GM23248 (cell line): ENCODE data around the gene SLC25A53. TPM values are rescaled to one million over a fixed set of nuclear protein-coding genes. Genes with fewer than 3 reads are reported as not detected.
"Not testable (repeated sequence)": the region's sequence is repeated elsewhere in the genome, so short reads cannot be mapped to it uniquely, and the experiment has no call there.

ENCODE experiments used
- DNase-seq: peaks from one replicate; pipeline ENCODE4 v3.0.0-alpha.2; 2015
- H2AFZ ChIP-seq: fragments of 200-600 bp; sonication (generic); 2 replicates; pipeline ENCODE4 v1.6.1; 2016; ENCODE audit warnings: antibody characterized with exemption
- H3F3A ChIP-seq: fragments of 200-600 bp; sonication (generic); 2 replicates; pipeline ENCODE4 v1.6.1; 2016; ENCODE audit warnings: mild to moderate bottlenecking, antibody characterized with exemption, mixed run types; ENCODE audit not compliant: insufficient read depth
- H3K27ac ChIP-seq: fragments of 200-600 bp; sonication (generic); 2 replicates; pipeline ENCODE4 v1.5.1; 2016; ENCODE audit warnings: mild to moderate bottlenecking
- H3K27me3 ChIP-seq: fragments of 200-600 bp; sonication (generic); replicated peaks from 2 replicates; pipeline ENCODE4 v1.6.1; 2016; ENCODE audit warnings: mild to moderate bottlenecking; ENCODE audit not compliant: insufficient read depth
- H3K36me3 ChIP-seq: fragments of 200-600 bp; sonication (generic); 2 replicates; pipeline ENCODE4 v1.6.1; 2016; ENCODE audit warnings: low read depth, mild to moderate bottlenecking
- H3K4me1 ChIP-seq: fragments of 200-600 bp; sonication (generic); 2 replicates; pipeline ENCODE4 v1.6.1; 2016; ENCODE audit warnings: mild to moderate bottlenecking; ENCODE audit not compliant: insufficient read depth
- H3K4me2 ChIP-seq: fragments of 200-600 bp; sonication (generic); one replicate; pipeline ENCODE4 v1.6.1; 2016; ENCODE audit warnings: mild to moderate bottlenecking; ENCODE audit not compliant: unreplicated experiment
- H3K4me3 ChIP-seq: fragments of 200-600 bp; sonication (generic); 2 replicates; pipeline ENCODE4 v1.5.1; 2016; ENCODE audit warnings: mild to moderate bottlenecking
- H3K79me2 ChIP-seq: fragments of 200-600 bp; sonication (generic); 2 replicates; pipeline ENCODE4 v1.6.1; 2016; ENCODE audit warnings: mild to moderate bottlenecking; ENCODE audit not compliant: insufficient read depth
- H3K9ac ChIP-seq: fragments of 200-600 bp; sonication (generic); 2 replicates; pipeline ENCODE4 v1.6.1; 2016; ENCODE audit warnings: mild to moderate bottlenecking
- H3K9me2 ChIP-seq: fragments of 200-600 bp; sonication (generic); 2 replicates; pipeline ENCODE4 v1.6.1; 2016; ENCODE audit warnings: mixed run types, mild to moderate bottlenecking, moderate library complexity; ENCODE audit not compliant: insufficient read depth
- H3K9me3 ChIP-seq: fragments of 200-600 bp; sonication (generic); one replicate; pipeline ENCODE4 v1.6.1; 2017; ENCODE audit warnings: low read depth
- H4K20me1 ChIP-seq: fragments of 200-600 bp; sonication (generic); 2 replicates; pipeline ENCODE4 v1.6.0; 2016; ENCODE audit not compliant: insufficient read depth
- EZH2 ChIP-seq: fragments of 200-600 bp; sonication (generic); IDR thresholded peaks from 2 replicates; pipeline ENCODE4 v1.6.1; 2018; ENCODE audit warnings: antibody characterized with exemption, mild to moderate bottlenecking; ENCODE audit not compliant: insufficient read depth, poor library complexity, severe bottlenecking
- EZH2phosphoT487 ChIP-seq: fragments of 200-600 bp; sonication (generic); IDR thresholded peaks from 2 replicates; pipeline ENCODE4 v1.6.1; 2018; ENCODE audit warnings: antibody characterized with exemption, moderate library complexity, mild to moderate bottlenecking, low read depth; ENCODE audit not compliant: insufficient read depth
- WGBS, 2 experiments: methylation state at CpG; one replicate each; pipeline ENCODE4 v1.1.6; 2015 to 2017; ENCODE audit warnings: low lambda C conversion rate in 2 of 2, low coverage in 1 of 2; ENCODE audit errors: missing lambda C conversion rate in 2 of 2; 5-methylcytosine and 5-hydroxymethylcytosine counted together
- in situ Hi-C: fragments of 300-500 bp; cut with MboI; formaldehyde crosslinking; loops from 2 replicates; pipeline ENCODE4 v1.15.0; 2020
- polyA plus RNA-seq: library from polyadenylated mRNA; unstranded; fragments of >200 nt; fragmentation: Nextera tagmentation; extraction: Ambion mirVana; gene quantifications from 2 replicates; pipeline ENCODE4 v1.2.1, GENCODE V29; 2016
- total RNA-seq: library from RNA; depleted of rRNA; stranded (reverse); fragments of >200 nt; shearing (Covaris generic); gene quantifications from 2 replicates; pipeline ENCODE4 v1.2.3, GENCODE V29; 2014

The SLC25A53 gene
- total and polyA plus RNA-seq, 2 experiments from 2014 or later, result 6.0 to 9.9 TPM

GRCh38 chrX:104085919-104086318, 70.9 kb downstream of the SLC25A53 start:
- TF ChIP-seq EZH2 (no peak), EZH2phosphoT487 (no peak)
- H3K4me3 ChIP-seq, result no peak overlapping the region
- DNase-seq, result no peak
- in situ Hi-C loops, result no loop called here
- no peak overlapping the region for H3K9ac ChIP-seq
- H3K4me1 ChIP-seq, result no peaks in the 10 kb centered on the region
- H3K9me3 ChIP-seq, result no peaks in the 10 kb centered on the region
- H3K27ac ChIP-seq, result no peak overlapping the region
- no peaks in the 10 kb centered on the region for H3K36me3 ChIP-seq
- 48 to 53% methylated on average over 4 to 7 of the region's 7 CpGs for WGBS, 2 experiments
- no peaks in the 10 kb centered on the region for H3F3A ChIP-seq
- no peaks in the 10 kb centered on the region for H4K20me1 ChIP-seq
- no peaks in the 10 kb centered on the region for H3K27me3 ChIP-seq
- H2AFZ ChIP-seq, result no peak overlapping the region
- H3K4me2 ChIP-seq, result no peak overlapping the region
- H3K79me2 ChIP-seq, result no peaks in the 10 kb centered on the region
- H3K9me2 ChIP-seq, result no peaks in the 10 kb centered on the region

GRCh38 chrX:104085477-104085876, 71.3 kb downstream of the SLC25A53 start:
- no peaks in the 10 kb centered on the region for H3K36me3 ChIP-seq
- 61% methylated on average over 6 of the region's 7 CpGs for WGBS, 2 experiments
- TF ChIP-seq EZH2phosphoT487 (no peak), EZH2 (no peak)
- H4K20me1 ChIP-seq, result no peaks in the 10 kb centered on the region
- H3K9me3 ChIP-seq, result no peaks in the 10 kb centered on the region
- no peak for DNase-seq
- no peaks in the 10 kb centered on the region for H3F3A ChIP-seq
- H3K79me2 ChIP-seq, result no peaks in the 10 kb centered on the region
- no peak overlapping the region for H3K4me2 ChIP-seq
- H3K27ac ChIP-seq, result no peak overlapping the region
- H3K4me3 ChIP-seq, result no peak overlapping the region
- H3K9ac ChIP-seq, result no peak overlapping the region
- no peaks in the 10 kb centered on the region for H3K27me3 ChIP-seq
- no peak overlapping the region for H2AFZ ChIP-seq
- H3K9me2 ChIP-seq, result no peaks in the 10 kb centered on the region
- H3K4me1 ChIP-seq, result no peaks in the 10 kb centered on the region
- in situ Hi-C loops, result no loop called here

GRCh38 chrX:104084534-104085277, 72.1 kb downstream of the SLC25A53 start:
- Histone ChIP-seq H3K4me2 (no peak overlapping the region), H3K79me2 (no peaks in the 10 kb centered on the region), H4K20me1 (no peaks in the 10 kb centered on the region), H3K9ac (no peak overlapping the region), H3K9me2 (no peaks in the 10 kb centered on the region), H3K4me3 (no peak overlapping the region), H3K27me3 (no peaks in the 10 kb centered on the region), H2AFZ (no peak overlapping the region), H3F3A (no peaks in the 10 kb centered on the region), H3K36me3 (no peaks in the 10 kb centered on the region), H3K9me3 (no peaks in the 10 kb centered on the region), H3K27ac (no peak overlapping the region), H3K4me1 (no peaks in the 10 kb centered on the region)
- in situ Hi-C loops, result no loop called here
- no peak for TF ChIP-seq EZH2phosphoT487
- no peak for TF ChIP-seq EZH2
- WGBS, 2 experiments, result 9 to 20% methylated on average over 1 to 2 of the region's 5 CpGs
- DNase-seq, result no peak

- in situ Hi-C loops, result no loop called here
- H3K4me1 ChIP-seq, result no peaks in the 10 kb centered on the region
- H3K4me2 ChIP-seq, result no peak overlapping the region
- 25 to 44% methylated on average over 1 of the region's 4 CpGs for WGBS, 2 experiments
- H3F3A ChIP-seq, result no peaks in the 10 kb centered on the region
- no peak for TF ChIP-seq EZH2phosphoT487
- TF ChIP-seq EZH2, result no peak
- no peak overlapping the region for H2AFZ ChIP-seq
- no peak overlapping the region for H3K9ac ChIP-seq
- H3K27me3 ChIP-seq, result no peaks in the 10 kb centered on the region
- no peaks in the 10 kb centered on the region for H3K9me3 ChIP-seq
- H4K20me1 ChIP-seq, result no peaks in the 10 kb centered on the region
- H3K9me2 ChIP-seq, result no peaks in the 10 kb centered on the region
- H3K4me3 ChIP-seq, result no peak overlapping the region
- H3K36me3 ChIP-seq, result no peaks in the 10 kb centered on the region
- H3K79me2 ChIP-seq, result no peaks in the 10 kb centered on the region
- no peak for DNase-seq
- H3K27ac ChIP-seq, result no peak overlapping the region
Measured at GRCh38 chrX:104084063-104084462, 72.7 kb downstream of the SLC25A53 start.

GRCh38 chrX:104077854-104078253, 79.0 kb downstream of the SLC25A53 start:
- H3K4me1 ChIP-seq, H3K79me2 ChIP-seq, H3K27me3 ChIP-seq, H3F3A ChIP-seq, H3K9me3 ChIP-seq, H3K27ac ChIP-seq, H3K4me3 ChIP-seq, H3K4me2 ChIP-seq, in situ Hi-C loops, H3K9me2 ChIP-seq, H3K9ac ChIP-seq, H4K20me1 ChIP-seq, H3K36me3 ChIP-seq, H2AFZ ChIP-seq, DNase-seq: not testable (repeated sequence)
- no CpG with 5 or more reads among the region's 6 CpGs for WGBS, 2 experiments

- no CpG with 5 or more reads among the region's 46 CpGs for WGBS, 2 experiments
- H3K79me2 ChIP-seq, in situ Hi-C loops: not testable (repeated sequence)
Measured at GRCh38 chrX:104075778-104076445, 80.9 kb downstream of the SLC25A53 start, which contains the start of gene TMSB15C. Gene TMSB15C, minus strand, starts transcription at chrX:104076236.

More at GRCh38 chrX:104075778-104076445, 80.9 kb downstream of the SLC25A53 start, which contains the start of gene TMSB15C:
- H3K9me3 ChIP-seq, H3K27me3 ChIP-seq, H2AFZ ChIP-seq, H3K9me2 ChIP-seq, DNase-seq, H3K36me3 ChIP-seq, H3K4me1 ChIP-seq, H3F3A ChIP-seq, H3K4me3 ChIP-seq, H3K4me2 ChIP-seq, H3K9ac ChIP-seq, H3K27ac ChIP-seq, H4K20me1 ChIP-seq: not testable (repeated sequence)
